Measurements from ENCODE around the gene GRM4.
"Not testable (repeated sequence)": the region's sequence is repeated elsewhere in the genome, so short reads cannot be mapped to it uniquely, and the experiment has no call there.

Gene GRM4

GRCh38 chr6:34061348-34061747 lies 84.5 kb downstream of the GRM4 start:
- no peak for DNase-seq (ENCODE audit: low read depth)

DNA sequence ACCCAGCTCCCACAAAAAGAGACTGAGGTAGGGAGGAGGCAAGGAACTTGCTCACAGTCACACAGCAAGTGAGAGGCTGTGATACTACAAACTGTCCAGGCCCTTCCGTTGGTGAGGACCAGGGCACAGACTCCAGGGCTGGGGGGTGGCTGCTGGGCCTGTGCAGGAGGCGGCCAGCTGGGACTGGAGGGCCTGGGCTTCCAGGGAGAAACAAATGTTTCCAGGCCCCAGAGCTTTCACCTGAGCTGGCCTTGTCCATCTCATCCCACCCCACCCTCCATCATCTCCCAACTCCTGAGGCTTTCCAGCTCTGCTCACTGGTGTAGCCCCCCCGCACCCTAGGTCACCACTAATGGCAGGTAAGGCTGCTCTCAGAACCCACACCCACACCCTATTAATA lies 86.0 kb downstream of the GRM4 start:
- DNase-seq (ENCODE audit: low read depth), result no peak

DNA sequence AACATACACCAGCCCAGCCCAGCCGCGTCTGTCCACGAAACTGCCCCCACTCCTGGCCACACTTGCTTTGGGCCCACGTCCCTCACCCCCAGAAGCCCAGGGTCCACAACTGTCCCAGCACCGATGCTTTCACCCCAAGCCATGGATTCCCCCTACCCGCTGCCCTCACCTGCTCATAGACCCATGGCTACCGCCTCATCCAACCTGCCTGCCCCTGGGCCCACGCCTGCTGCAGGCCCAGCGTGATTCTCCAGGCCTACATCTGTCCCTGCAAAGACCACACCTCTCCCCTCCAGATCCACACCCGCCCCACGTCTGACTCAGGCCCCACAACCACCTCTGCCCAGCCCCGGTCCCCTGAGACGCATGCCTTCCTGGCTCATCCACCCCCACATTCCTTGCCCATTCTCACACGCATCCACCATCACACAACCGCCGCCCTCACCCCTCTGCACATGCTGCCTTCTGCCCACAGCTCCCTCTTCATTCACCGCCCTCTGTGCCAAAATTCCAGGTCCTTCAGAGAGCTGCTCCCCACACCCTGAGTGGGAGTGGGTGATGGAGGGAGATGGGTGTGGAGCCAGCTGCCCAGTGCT lies 86.7 kb downstream of the GRM4 start:
- DNase-seq (ENCODE audit: low read depth), result peak; percentile 10

- no peak for DNase-seq (ENCODE audit: low read depth)
These were observed 88.1 kb downstream of the GRM4 start for GRCh38 chr6:34057790-34058189.

- no peak for DNase-seq (ENCODE audit: low read depth)
These were observed 88.7 kb downstream of the GRM4 start for GRCh38 chr6:34057191-34057590.

DNA sequence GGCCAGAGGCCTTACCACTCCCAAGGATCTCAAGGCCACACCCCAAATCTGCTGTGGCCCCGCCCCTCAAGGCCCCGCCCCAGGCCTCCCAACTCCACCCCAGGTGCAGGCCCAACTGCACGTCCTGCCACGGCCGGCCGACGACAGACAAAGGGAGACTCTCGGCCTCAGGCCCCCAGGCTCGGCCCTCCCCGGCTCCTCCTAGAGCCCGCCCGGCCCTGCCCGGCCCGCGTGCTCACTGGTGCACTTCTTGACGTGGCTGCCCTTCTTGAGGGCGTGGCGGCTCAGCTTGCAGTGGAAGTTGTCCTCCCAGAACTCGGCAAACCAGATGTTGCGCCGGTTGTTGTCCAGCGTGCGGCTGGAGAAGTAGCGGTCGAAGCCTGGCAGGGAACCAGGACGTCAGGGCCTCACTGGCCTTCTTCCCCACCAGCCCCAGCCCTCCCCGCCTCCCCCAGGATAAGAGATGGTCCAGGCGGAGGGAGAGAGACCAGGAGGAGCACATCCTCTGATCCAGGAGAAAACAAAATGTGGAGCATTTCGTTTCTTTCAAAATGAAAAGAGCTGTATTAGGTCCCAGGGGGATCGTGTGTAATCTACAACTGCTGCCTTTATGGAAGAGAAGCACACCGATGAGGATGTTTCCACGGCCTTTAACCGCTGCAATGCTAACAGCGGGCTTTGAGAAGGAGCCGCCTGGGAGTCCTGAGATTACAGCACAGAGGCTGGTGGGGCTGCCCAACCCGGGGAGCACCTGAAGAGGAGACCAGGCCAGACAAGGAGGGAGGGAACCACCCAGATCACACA lies 89.4 kb downstream of the GRM4 start:
- DNase-seq (ENCODE audit: low read depth), result peak; percentile 71

DNA sequence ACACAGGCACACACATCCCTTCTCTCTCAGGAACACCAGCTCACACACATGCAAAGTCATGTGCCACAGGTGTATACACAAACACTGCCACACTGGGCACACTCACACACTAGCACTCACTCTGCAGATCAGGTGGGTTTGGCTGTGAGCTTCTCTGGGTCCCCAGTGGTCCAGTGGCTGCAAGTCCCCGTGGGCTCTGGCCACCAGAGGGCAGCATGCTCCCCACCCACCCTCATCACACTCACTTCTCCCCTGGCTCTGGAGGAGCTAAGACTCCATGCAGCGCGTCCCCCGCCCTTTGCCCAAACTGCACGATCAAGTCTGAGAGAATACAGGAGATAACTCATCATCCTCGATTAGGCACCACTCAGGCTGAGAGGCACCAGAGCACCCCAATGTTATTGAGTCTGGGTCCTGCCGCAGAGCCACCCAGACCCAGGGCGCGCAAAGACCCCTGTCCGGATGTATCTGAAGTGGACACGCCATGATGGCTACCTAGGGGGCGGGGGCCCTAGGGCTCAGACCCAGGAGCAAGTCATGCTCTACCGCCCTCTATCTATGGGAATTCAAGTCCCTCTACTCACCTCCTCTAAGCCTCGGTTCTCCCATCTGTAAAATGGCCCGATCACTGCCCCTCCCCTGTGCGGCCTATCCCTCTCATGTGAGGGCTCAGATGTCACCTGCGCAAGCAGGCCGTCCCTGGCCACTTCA lies 90.5 kb downstream of the GRM4 start:
- peak; percentile 60 for DNase-seq (ENCODE audit: low read depth)

DNA sequence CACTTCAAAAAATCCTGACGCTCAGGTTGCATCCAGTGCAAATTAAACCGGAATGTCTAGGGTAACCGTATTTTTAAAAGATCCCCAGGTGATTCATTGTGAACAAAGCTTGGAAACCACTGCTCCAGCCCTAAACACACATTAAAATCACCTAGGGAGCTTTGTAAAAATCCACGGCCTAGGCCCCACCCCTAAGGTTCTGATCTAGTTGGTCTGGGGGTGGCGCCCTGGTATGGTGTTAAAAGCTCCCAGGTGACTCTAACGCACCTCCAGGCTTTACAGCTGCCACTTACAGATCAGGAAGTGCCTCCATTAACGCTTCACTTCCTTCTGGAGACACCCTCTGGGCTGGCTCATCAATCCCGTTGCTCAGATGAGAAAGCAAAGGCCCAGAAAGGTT lies 92.2 kb downstream of the GRM4 start:
- no peak for DNase-seq (ENCODE audit: low read depth)

- DNase-seq (ENCODE audit: low read depth), result no peak
These were observed 92.8 kb downstream of the GRM4 start for GRCh38 chr6:34052918-34053608.

DNA sequence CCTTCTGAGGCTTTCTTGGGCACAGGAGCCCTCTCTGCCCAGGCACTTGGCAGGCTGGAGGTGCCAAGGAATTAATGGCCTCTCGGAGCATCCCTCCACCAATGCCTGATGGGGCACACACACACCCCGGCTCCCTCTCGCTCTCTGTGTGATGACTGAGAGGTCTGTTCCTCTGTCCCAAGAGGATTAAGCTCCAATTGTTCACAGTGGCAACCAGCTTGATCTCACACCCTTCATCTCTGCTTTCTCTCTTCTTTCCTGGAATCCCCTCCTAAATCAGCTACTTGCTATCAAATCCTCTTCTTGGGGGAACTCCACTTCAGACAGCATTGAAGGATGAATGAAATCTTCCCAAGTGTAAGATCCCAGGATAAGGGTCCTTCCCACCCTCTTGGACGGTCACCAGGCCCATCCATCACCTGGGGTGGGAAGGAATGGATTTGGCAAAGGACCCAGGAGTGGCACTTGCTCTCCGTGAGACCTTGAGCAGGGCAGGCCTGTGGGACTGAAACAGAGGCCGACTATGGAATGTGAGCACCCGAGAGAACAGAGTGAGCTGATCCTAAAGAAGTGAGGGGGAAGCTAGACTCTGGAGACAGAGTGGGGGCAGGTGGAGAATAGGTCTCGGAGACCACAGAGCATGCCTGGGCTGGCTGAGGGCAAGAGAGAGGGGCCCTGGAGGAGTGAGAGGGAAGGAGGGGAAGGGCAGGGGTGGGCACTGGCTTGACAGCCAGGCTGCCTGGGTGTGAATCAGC lies 93.6 kb downstream of the GRM4 start:
- no peak for DNase-seq (ENCODE audit: low read depth)

GRCh38 chr6:34051331-34051919 lies 94.5 kb downstream of the GRM4 start:
- DNase-seq (ENCODE audit: low read depth), result no peak

DNA sequence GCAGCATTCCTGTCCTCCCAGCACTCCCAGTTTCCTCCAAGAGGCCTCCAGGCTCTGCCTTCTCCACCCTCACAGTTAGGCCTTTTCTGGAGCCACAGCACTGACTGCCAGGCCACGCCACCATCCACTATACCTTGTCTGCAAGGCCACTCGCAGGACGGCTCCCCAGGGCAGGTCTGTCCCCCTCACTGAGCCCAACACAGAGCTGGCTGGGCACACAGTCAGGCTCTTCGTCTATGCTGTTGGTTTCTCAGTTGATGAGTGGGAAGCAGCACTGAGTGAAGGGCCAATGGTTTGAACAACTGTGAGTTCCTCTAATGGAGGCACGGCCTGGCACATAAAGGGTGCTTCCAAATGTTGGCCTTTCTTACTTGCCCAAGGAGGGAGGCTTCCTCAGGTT lies 95.2 kb downstream of the GRM4 start:
- DNase-seq (ENCODE audit: low read depth), result no peak

DNA sequence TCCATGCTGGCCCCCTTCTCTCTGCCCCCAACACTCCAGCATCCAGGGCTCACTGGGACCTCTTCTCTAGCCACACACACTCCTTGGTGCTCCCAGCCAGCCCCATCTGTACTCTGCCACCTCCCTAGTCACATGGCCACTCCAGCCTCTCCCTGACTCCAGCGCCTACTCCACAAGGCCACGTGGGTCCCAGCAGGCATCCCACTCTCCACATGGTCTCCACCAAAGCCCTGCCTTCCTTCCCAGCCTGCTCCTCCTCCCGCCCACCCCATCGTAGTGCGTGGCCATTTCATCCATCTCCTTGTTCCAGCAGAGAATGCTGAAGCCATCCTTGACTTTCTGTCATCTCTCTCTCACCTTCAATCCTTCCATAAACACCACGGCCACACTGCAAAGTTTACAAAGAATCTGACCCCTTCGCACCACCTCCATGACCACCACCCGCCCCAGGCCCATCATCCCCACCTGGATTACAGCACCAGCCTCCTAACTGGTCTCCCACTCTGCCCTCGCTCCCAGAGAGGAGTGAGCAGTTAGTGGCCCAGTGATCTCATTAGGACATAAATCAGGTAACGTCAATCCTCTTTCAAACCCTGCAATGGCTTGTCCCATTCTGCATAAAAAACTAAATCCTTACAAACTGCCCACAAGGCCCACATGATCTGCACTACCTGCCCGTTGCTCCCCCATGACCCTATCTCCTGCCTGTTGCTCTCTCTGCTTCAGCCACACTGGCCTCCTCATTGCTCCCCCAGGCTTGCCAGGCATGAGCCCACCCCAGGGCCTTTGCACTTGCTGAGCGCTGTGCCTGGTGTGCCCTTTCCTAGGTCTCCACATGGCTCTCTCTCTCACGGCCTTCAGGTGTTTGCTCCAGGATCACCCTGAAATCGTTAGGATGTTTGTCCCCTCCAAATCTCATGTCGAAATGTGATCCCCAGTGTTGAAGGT lies 96.2 kb downstream of the GRM4 start:
- no peak for DNase-seq (ENCODE audit: low read depth)

DNA sequence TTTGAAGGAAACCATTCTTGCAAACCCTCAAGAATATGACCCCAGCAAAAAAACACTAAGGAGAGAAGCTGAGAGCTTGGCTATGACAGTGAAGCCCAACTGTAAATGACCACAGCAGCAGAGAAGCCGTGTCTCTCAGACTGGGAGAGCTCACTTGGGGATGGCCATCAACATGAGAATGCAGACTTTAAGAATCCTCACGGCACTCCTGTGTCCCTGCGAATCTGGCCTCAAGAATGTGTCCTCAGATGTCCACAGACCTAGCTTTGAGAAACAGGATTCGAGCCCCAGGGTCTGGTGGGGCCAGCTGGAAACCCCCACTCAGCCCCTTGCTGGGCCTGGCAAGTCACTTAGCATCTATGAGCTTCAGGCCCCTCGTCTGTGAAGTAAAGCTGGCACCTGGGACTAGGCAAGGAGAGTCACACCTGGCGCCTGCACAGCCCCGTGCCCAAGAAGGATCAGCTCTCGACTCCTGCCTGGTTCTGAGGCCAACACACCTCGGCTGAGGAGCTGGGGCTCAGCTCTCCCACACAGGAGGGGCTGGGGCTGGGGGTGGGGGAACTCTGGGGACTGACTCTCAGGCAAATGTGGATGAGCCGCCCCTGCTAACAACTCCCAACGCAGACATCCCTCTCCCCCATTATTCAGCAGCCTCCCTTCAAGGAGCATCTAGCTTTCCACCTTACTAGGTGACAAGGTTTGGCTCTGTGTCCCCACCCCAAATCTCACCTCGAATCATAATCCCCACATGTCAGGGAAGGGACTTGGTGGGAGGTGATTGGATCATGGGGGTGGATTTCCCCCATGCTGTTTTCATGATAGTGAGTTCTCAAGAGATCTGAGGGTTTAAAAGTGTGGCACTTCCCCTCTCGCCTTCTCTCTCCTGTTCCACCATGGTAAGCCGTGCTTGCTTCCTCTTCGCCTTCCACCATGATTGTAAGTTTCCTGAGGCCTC lies 97.7 kb downstream of the GRM4 start:
- no peak for DNase-seq (ENCODE audit: low read depth)

DNA sequence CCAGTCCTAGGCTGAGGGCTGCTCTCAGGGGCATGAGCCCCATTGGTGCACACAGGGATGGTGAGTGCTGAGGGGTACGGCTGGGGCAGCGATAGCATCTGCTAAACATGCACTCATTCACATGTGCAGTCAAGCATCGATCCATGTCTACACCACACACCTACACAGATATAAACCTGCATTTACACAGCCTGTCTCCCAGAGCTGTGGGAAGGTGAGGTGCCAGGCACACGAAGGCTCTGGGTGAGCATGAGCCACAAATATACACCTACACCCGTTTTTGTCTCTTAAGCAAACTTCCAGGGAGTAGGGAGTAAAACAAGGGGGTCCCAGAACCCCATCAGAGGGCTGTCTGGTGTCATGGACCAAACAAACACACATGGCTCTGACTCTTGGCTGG lies 99.3 kb downstream of the GRM4 start:
- no peak for DNase-seq (ENCODE audit: low read depth)

GRCh38 chr6:34045771-34046170 lies 100.1 kb downstream of the GRM4 start:
- DNase-seq (ENCODE audit: low read depth), result no peak

DNA sequence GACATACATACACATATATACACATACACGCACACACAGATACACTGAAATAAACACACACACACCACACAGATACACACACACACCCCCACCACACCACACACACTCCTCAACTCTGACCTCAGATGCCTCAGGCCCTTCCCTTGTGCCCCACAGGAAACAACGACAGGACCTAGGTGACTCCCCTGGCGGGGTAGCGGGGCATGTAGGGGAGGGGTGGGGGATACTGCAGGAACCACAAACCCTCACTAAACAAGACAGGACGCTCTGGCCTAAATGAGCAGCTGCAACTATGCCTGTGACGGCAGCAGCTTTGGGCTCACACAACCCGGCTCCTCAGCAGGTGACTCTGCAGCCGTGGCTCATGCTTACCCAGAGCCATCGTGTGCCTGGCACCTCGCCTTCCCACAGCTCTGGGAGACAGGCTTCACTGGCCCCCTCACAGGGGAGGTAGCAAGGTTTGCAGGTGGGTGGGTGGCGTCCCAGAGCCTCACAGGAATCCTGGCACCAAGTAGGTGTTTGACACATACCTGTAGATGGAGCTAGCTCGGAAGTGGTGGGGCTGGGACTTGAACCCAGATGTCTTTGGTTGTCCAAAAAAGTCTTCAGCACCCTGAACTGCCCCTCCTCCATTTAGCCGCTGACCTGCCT lies 100.8 kb downstream of the GRM4 start:
- DNase-seq (ENCODE audit: low read depth), result no peak

DNA sequence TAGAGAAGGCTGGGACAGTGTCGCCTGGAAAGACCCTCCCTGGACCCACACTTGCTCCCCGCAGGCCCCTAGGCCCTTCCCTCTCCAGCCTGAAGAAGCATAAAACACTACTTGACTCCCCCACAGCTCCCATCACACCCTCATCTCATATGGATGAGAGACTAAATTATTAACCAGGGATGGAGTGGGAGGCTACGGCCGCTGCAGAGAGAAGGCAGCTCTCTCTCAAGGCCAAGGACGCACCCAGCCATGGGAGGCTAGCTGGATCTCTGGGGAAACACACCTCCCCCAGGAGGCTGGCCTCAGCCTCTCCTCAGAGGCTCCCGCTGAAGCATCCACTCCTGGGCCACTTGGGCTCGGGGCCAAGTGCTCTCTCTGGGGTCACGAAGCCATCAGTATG lies 102.5 kb downstream of the GRM4 start:
- no peak for DNase-seq (ENCODE audit: low read depth)

GRCh38 chr6:34041998-34042397 lies 103.9 kb downstream of the GRM4 start:
- DNase-seq (ENCODE audit: low read depth), result not testable (repeated sequence)

Data from EH (cell line).